Measurements from ENCODE around the gene FETUB.

DNA sequence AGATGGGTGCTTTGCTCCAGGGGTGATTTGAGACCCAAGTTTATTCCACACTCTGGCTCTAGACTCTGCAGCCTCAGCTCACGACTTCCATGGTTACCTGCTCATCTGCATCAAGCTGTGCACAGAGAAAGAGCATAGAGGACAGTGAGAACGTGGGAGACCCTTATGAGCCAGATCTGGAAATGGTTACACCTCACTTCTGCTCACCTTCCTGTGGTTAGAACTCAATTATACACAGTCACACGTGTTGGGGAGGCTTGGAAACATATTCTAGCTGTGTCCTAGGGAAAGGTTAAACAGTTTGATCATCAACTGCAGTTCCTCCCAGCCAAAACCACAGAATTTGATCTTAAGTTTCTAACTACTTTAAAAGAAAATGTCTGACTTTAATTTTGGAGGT, 1.8 kb downstream of the FETUB start:
- TF ChIP-seq, protein P1, sequence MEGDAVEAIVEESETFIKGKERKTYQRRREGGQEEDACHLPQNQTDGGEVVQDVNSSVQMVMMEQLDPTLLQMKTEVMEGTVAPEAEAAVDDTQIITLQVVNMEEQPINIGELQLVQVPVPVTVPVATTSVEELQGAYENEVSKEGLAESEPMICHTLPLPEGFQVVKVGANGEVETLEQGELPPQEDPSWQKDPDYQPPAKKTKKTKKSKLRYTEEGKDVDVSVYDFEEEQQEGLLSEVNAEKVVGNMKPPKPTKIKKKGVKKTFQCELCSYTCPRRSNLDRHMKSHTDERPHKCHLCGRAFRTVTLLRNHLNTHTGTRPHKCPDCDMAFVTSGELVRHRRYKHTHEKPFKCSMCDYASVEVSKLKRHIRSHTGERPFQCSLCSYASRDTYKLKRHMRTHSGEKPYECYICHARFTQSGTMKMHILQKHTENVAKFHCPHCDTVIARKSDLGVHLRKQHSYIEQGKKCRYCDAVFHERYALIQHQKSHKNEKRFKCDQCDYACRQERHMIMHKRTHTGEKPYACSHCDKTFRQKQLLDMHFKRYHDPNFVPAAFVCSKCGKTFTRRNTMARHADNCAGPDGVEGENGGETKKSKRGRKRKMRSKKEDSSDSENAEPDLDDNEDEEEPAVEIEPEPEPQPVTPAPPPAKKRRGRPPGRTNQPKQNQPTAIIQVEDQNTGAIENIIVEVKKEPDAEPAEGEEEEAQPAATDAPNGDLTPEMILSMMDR (IDR thresholded peaks at IDR 0.05): no peak
- no peak for TF ChIP-seq EZH2 (IDR thresholded peaks at IDR 0.05; ENCODE audit: borderline replicate concordance, insufficient read depth, low read depth, low read length, poor library complexity, severe bottlenecking)
